Esophagus muscularis mucosa (tissue), 4 donors: Measurements from ENCODE around the gene IMPA2. TPM values are rescaled to one million over a fixed set of nuclear protein-coding genes. Genes with fewer than 3 reads are reported as not detected.

ENCODE experiments used
- DNase-seq: peaks from one replicate; pipeline ENCODE4 v3.0.0-alpha.2; 2017; ENCODE audit errors: extremely low spot score
- H3K27ac ChIP-seq, 4 donors: fragments of 200-600 bp; sonication (generic); replicated peaks in 1 of 4; 1 replicate in 3 of 4; 2 replicates in 1 of 4; pipeline ENCODE4 v1.5.1; 2016 to 2019; ENCODE audit warnings: mild to moderate bottlenecking in 1 of 4
- H3K27me3 ChIP-seq, 4 donors: fragments of 200-600 bp; sonication (generic); one replicate each; pipeline versions ENCODE4 v1.5.1 to v1.6.0; 2016 to 2019
- H3K36me3 ChIP-seq, 4 donors: fragments of 200-600 bp; sonication (generic); one replicate each; pipeline ENCODE4 v1.5.1; 2016 to 2019
- H3K4me1 ChIP-seq, 4 donors: fragments of 200-600 bp; sonication (generic); one replicate each; pipeline ENCODE4 v1.5.1; 2016 to 2019
- H3K4me3 ChIP-seq, 4 donors: fragments of 200-600 bp; sonication (generic); 1 replicate in 2 of 4; 2 replicates in 2 of 4; pipeline ENCODE4 v1.5.1; 2016 to 2019; ENCODE audit warnings: mild to moderate bottlenecking in 4 of 4, moderate library complexity in 1 of 4
- H3K9me3 ChIP-seq, 4 donors: fragments of 200-600 bp; sonication (generic); 1 replicate in 3 of 4; 2 replicates in 1 of 4; pipeline ENCODE4 v1.5.1; 2016 to 2019
- CTCF ChIP-seq, 3 experiments: fragments of 200-600 bp in 2 of 3; fragments of 450-650 bp in 1 of 3; sonication (generic) in 2 of 3; IDR thresholded peaks; one replicate each; pipeline ENCODE4 v1.5.1; 2017 to 2019; ENCODE audit warnings: antibody characterized with exemption in 3 of 3, mild to moderate bottlenecking in 2 of 3, moderate library complexity in 1 of 3
- EP300 ChIP-seq: sonication (generic); formaldehyde crosslinking; IDR thresholded peaks from one replicate; pipeline ENCODE4 v1.6.1; 2017; ENCODE audit warnings: antibody characterized with exemption
- POLR2A ChIP-seq: fragments of 450-650 bp; IDR thresholded peaks from one replicate; pipeline ENCODE4 v1.6.1; 2017; ENCODE audit warnings: antibody characterized with exemption, moderate library complexity, mild to moderate bottlenecking, low read depth
- POLR2AphosphoS5 ChIP-seq, 2 donors: sonication (generic); formaldehyde crosslinking; IDR thresholded peaks; one replicate each; pipeline ENCODE4 v1.6.1; 2017; ENCODE audit warnings: antibody characterized with exemption in 2 of 2
- WGBS: methylation state at CpG from one replicate; pipeline ENCODE4 v1.1.5; 2018; 5-methylcytosine and 5-hydroxymethylcytosine counted together
- intact Hi-C: fragments of 100-400 bp; cut with DNase I; formaldehyde crosslinking; loops from one replicate; pipeline ENCODE4 v1.15.1; 2023
- total RNA-seq, 4 donors: library from RNA; depleted of rRNA; stranded (reverse); fragments of >200 nt; gene quantifications; one replicate each; pipeline versions ENCODE4 v1.1.0 to v1.2.1, GENCODE V29; 2016

The IMPA2 gene
- total RNA-seq, 4 donors from 2014 or later = 90.1 to 317 (median 165) TPM

DNA sequence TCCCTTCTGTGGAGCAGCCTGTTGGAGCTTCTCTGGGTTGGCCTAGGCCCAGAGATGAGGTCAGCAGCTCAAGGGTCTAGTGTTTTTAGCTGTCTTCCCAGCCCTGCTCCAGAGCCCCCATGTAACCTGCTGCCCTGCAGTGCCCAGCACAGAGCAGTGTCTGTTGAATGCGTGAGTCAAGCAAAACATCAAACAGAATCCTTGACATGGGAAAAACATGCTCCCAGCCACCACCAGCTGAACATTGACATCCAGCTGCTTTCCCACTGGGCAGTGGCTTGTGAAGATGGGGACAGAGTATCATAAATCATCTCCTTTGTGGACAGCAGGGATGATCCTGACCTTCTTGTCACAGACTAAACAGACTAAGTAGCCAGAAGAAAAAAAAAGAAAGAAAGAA lies 22.6 kb downstream of the IMPA2 start:
- Histone ChIP-seq H3K9me3 (no peaks in the 10 kb centered on the region), H3K36me3 (peaks cover 39 to 78% (median 60%) of the 10 kb centered on the region in 4 donors), H3K27ac (no peak overlapping the region), H3K4me3 (no peak overlapping the region), H3K4me1 (peaks cover 0 to 4% (median 0%) of the 10 kb centered on the region in 4 donors), H3K27me3 (no peaks in the 10 kb centered on the region)
- no peak for TF ChIP-seq EP300
- TF ChIP-seq POLR2A = no peak
- no peak for TF ChIP-seq POLR2AphosphoS5 (IDR thresholded peaks at IDR 0.05)
- TF ChIP-seq CTCF (IDR thresholded peaks at IDR 0.05) = no peak
- WGBS = 71% methylated on average over 1 of the region's 1 CpG
- intact Hi-C loops = no loop called here
- DNase-seq = no peak

DNA sequence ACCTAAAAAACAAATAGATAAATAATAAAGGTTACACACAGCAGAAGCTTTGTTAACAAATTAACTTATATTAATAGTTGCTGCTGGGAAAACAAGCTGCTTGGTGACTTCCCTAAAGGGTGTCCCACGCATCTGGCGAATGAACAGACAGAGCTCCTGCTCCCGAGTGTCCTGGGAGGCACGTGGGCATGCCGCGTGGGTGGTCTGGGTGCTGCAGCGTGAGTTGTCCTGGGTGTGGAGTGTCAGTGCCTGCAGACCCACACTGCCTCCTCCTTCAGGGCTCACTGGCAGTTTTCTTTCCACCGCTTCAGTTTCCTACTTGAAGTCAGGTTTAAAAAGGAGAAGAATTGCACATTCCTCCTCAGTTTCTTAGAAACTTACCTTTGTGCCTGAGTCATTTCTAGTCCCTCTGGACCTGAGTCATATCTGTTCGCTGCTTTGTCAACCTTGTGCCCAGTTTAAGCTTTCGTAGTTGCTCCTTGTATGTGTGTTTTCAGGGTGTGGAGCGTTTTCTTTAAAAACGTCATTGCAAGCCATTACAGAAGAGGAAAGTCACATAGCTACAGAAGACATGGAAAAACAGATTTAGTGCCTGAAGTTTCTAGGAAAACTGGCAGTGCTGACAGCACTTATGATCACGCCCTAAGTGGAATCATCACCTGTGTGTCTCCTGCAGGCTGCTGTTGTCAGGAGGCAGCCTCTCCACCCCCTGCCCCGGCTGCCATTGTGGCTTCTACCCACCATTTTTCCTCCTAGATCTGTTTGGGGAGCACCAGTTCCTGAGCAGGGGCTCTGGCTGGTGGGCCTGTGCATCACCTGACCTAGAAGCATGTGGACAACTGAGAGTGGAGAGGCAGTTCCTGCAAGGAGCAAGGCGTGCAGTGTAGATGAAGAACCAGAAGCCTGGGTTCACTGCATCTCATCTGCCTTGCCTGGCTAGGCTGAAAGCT lies 24.5 kb downstream of the IMPA2 start:
- 76% methylated on average over 15 of the region's 15 CpGs for WGBS
- no peaks in the 10 kb centered on the region for H3K9me3 ChIP-seq
- no peak overlapping the region for H3K4me3 ChIP-seq
- TF ChIP-seq POLR2AphosphoS5 (IDR thresholded peaks at IDR 0.05) (no peak), EP300 (no peak), POLR2A (no peak), CTCF (IDR thresholded peaks at IDR 0.05) (no peak)
- no peak for DNase-seq
- intact Hi-C loops = no loop called here
- no peaks in the 10 kb centered on the region for H3K4me1 ChIP-seq
- no peak overlapping the region for H3K27ac ChIP-seq
- H3K27me3 ChIP-seq = no peaks in the 10 kb centered on the region
- H3K36me3 ChIP-seq = peaks cover 31 to 77% (median 70%) of the 10 kb centered on the region in 4 donors

DNA sequence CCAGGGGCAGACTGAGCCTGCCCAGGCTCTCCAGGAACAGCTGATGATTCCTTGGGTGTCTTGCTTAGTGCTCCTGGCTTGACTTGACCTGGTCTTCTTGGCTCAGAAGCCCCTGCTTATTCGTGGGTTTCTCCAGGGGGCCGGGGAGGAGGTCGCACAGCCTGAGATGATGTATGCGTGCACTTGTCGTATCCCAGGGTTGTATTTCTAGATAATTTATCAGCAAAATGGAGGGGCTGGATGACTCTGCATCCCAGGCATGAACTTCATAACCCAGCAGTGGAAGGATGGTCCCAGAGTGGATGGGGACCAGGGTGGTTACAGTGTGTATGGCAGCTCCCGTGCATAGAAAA lies 25.2 kb downstream of the IMPA2 start:
- 95% methylated on average over 2 of the region's 6 CpGs for WGBS
- Histone ChIP-seq H3K27ac (no peak overlapping the region), H3K4me3 (no peak overlapping the region), H3K36me3 (peaks cover 34 to 77% (median 70%) of the 10 kb centered on the region in 4 donors), H3K27me3 (no peaks in the 10 kb centered on the region), H3K9me3 (no peaks in the 10 kb centered on the region), H3K4me1 (no peaks in the 10 kb centered on the region)
- DNase-seq = no peak
- intact Hi-C loops = no loop called here
- TF ChIP-seq CTCF (IDR thresholded peaks at IDR 0.05) = no peak
- TF ChIP-seq POLR2AphosphoS5 (IDR thresholded peaks at IDR 0.05) = no peak
- no peak for TF ChIP-seq EP300
- TF ChIP-seq POLR2A = no peak

GRCh38 chr18:12007063-12007462 lies 25.8 kb downstream of the IMPA2 start:
- no peaks in the 10 kb centered on the region for H3K4me1 ChIP-seq
- 89% methylated on average over 12 of the region's 12 CpGs for WGBS
- no peak overlapping the region for H3K4me3 ChIP-seq
- H3K27me3 ChIP-seq = no peaks in the 10 kb centered on the region
- intact Hi-C loops = no loop called here
- peaks cover 36 to 78% (median 72%) of the 10 kb centered on the region in 4 donors for H3K36me3 ChIP-seq
- H3K27ac ChIP-seq = no peak overlapping the region
- TF ChIP-seq POLR2AphosphoS5 (IDR thresholded peaks at IDR 0.05) = no peak
- TF ChIP-seq CTCF (IDR thresholded peaks at IDR 0.05) = no peak
- no peak for TF ChIP-seq EP300
- no peak for TF ChIP-seq POLR2A
- no peaks in the 10 kb centered on the region for H3K9me3 ChIP-seq
- no peak for DNase-seq
